ENCODE measurements around the gene AMPD3. TPM values are rescaled to one million over a fixed set of nuclear protein-coding genes. Genes with fewer than 3 reads are reported as not detected.

The AMPD3 gene
- total RNA-seq, 1 experiment from 2014 or later = 5.9 TPM

- no peak for DNase-seq
- Histone ChIP-seq H2BK20ac (ENCODE audit: low read depth, low read length, poor library complexity, severe bottlenecking) (no peak overlapping the region), H3K23me2 (ENCODE audit: insufficient read length, low read depth, low read length, poor library complexity, severe bottlenecking) (no peaks in the 10 kb centered on the region), H4K5ac (ENCODE audit: insufficient read length, low read depth, low read length) (no peak overlapping the region), H2BK15ac (ENCODE audit: low read depth, low read length) (no peak overlapping the region), H3K56ac (ENCODE audit: insufficient read length, low read depth, low read length) (no peak overlapping the region), H2AFZ (ENCODE audit: low read length) (no peak overlapping the region), H3K4me1 (ENCODE audit: insufficient read depth, low read length) (0 out of 2 replicates have a peak, but pooled peaks cover 2% of the 10 kb centered on the region), H3T11ph (ENCODE audit: low read length) (no peak overlapping the region), H3K27me3 (ENCODE audit: insufficient read depth, low read length) (no peaks in the 10 kb centered on the region), H4K91ac (ENCODE audit: insufficient read length, low read depth, low read length) (no peak overlapping the region), H3K4me2 (ENCODE audit: insufficient read depth, insufficient read length, low read length) (no peak overlapping the region), H3K14ac (ENCODE audit: insufficient read depth, low read length) (no peak overlapping the region), H2BK12ac (ENCODE audit: insufficient read length, low read depth, low read length) (no peak overlapping the region), H3K9me3 (ENCODE audit: control insufficient read depth, low read depth, low read length) (no peaks in the 10 kb centered on the region), H2AK5ac (ENCODE audit: insufficient read length, low read length) (no peak overlapping the region), H2BK120ac (ENCODE audit: low read depth, low read length, poor library complexity, severe bottlenecking) (no peak overlapping the region), H4K20me1 (ENCODE audit: control insufficient read depth, insufficient read depth, insufficient read length) (no peaks in the 10 kb centered on the region), H3K23ac (ENCODE audit: insufficient read length, low read depth, low read length) (no peak overlapping the region), H3K4ac (ENCODE audit: low read depth, low read length) (no peak overlapping the region), H3K27ac (ENCODE audit: insufficient read length, low read depth, low read length) (no peak overlapping the region), H4K8ac (replicated peaks; ENCODE audit: insufficient read length, low read depth, low read length) (no peak overlapping the region), H3K9ac (ENCODE audit: extremely low read depth, insufficient read length, low read length) (no peak overlapping the region), H2BK5ac (ENCODE audit: insufficient read length, low read length) (no peak overlapping the region), H3K79me2 (ENCODE audit: insufficient read depth, low read length) (no peaks in the 10 kb centered on the region), H3K79me1 (ENCODE audit: insufficient read depth, low read depth, low read length, poor library complexity, severe bottlenecking) (no peaks in the 10 kb centered on the region), H3K18ac (ENCODE audit: insufficient read length, low read depth, low read length) (no peak overlapping the region)
- WGBS (ENCODE audit: extremely low coverage, insufficient read length, low lambda C conversion rate) = no CpG with 5 or more reads among the region's 11 CpGs
- Mint-ChIP-seq H3K27me3 (ENCODE audit: low read depth) (no peaks in the 10 kb centered on the region), H3K4me3 (no peak overlapping the region), H3K9me3 (no peaks in the 10 kb centered on the region), H3K4me1 (peaks cover 8 to 9% of the 10 kb centered on the region in 2 experiments), H3K27ac (no peak overlapping the region), H3K36me3 (ENCODE audit: insufficient read depth in 1 of 3, low read depth in 3 of 3) (peaks cover 5 to 8% (median 6%) of the 10 kb centered on the region in 3 experiments; a peak in 5 of 7 replicates)
- TF ChIP-seq CTCF (conservative IDR thresholded peaks at IDR 0.05) = no peak
Observed at GRCh38 chr11:10504490-10504889, 49.4 kb downstream of the AMPD3 start.
